PC-3 (cell line): ENCODE data around the gene SNU13. TPM values are rescaled to one million over a fixed set of nuclear protein-coding genes. Genes with fewer than 3 reads are reported as not detected.
"Not testable (repeated sequence)": the region's sequence is repeated elsewhere in the genome, so short reads cannot be mapped to it uniquely, and the experiment has no call there.

Experiments
- ATAC-seq: fragments of 200-7000 bp; cut with Tn5 transposase; 2 replicates; pipeline ENCODE4 v1.9.1; 2020; ENCODE audit warnings: mild to moderate bottlenecking, moderate library complexity
- BruUV-seq: library from RNA; stranded (reverse); fragments of 400-500 nt; replicated peaks from 2 replicates; lab custom pipeline; 2021; lab: Mats Ljungman, UMichigan
- CTCF ChIA-PET: fragments of 300-600 bp; sonication (Branson Sonifier 250); formaldehyde crosslinking; loops from one replicate; lab custom pipeline; 2022; ENCODE audit warnings: antibody characterized with exemption; lab: Charles Lee
- POLR2A ChIA-PET: fragments of 300-600 bp; sonication (Branson Sonifier 250); formaldehyde crosslinking; loops from one replicate; lab custom pipeline; 2022; ENCODE audit warnings: antibody characterized with exemption; ENCODE audit not compliant: unreplicated experiment; lab: Charles Lee
- DNase-seq: peaks from one replicate; pipeline ENCODE4 v3.0.0-alpha.2; 2015
- H2AFZ ChIP-seq: fragments of 300-600 bp; sonication (generic); 2 replicates; pipeline ENCODE4 v1.6.0; 2016; ENCODE audit warnings: antibody characterized with exemption, low read length
- H3F3A ChIP-seq: fragments of 300-600 bp; sonication (generic); one replicate; pipeline ENCODE4 v1.6.0; 2017; ENCODE audit warnings: antibody characterized with exemption, low read length, control low read depth, mild to moderate bottlenecking; ENCODE audit not compliant: unreplicated experiment
- H3K27ac ChIP-seq: fragments of 300-600 bp; sonication (generic); 2 replicates; pipeline ENCODE4 v1.5.1; 2016; ENCODE audit warnings: mild to moderate bottlenecking, low read length
- H3K27me3 ChIP-seq: fragments of 300-600 bp; sonication (generic); 2 replicates; pipeline ENCODE4 v1.6.1; 2016; ENCODE audit warnings: low read length, mixed read lengths
- H3K36me3 ChIP-seq: fragments of 300-600 bp; sonication (generic); 2 replicates; pipeline ENCODE4 v1.6.1; 2016; ENCODE audit warnings: low read depth, mixed run types, low read length, mixed read lengths
- H3K4me1 ChIP-seq: fragments of 300-600 bp; sonication (generic); 2 replicates; pipeline ENCODE4 v1.5.1; 2016; ENCODE audit warnings: low read length; ENCODE audit not compliant: insufficient read depth
- H3K4me2 ChIP-seq: fragments of 300-600 bp; sonication (generic); 2 replicates; pipeline ENCODE4 v1.6.0; 2016; ENCODE audit warnings: low read length
- H3K4me3 ChIP-seq: fragments of 300-600 bp; sonication (generic); 2 replicates; pipeline ENCODE4 v1.5.1; 2016; ENCODE audit warnings: mild to moderate bottlenecking, low read length, mixed read lengths
- H3K79me2 ChIP-seq: fragments of 300-600 bp; sonication (generic); 2 replicates; pipeline ENCODE4 v1.6.1; 2017; ENCODE audit warnings: low read length, mixed read lengths
- H3K9ac ChIP-seq: fragments of 300-600 bp; sonication (generic); 2 replicates; pipeline ENCODE4 v1.6.0; 2016; ENCODE audit warnings: mild to moderate bottlenecking, low read length
- H3K9me2 ChIP-seq: fragments of 300-600 bp; sonication (generic); replicated peaks from 2 replicates; pipeline ENCODE4 v1.6.1; 2016; ENCODE audit warnings: mixed run types, low read length, mixed read lengths
- H3K9me3 ChIP-seq: fragments of 300-600 bp; sonication (generic); 2 replicates; pipeline ENCODE4 v1.6.1; 2016; ENCODE audit warnings: low read length, mixed read lengths
- H4K20me1 ChIP-seq: fragments of 300-600 bp; sonication (generic); 2 replicates; pipeline ENCODE4 v1.6.1; 2016; ENCODE audit warnings: low read length, mixed read lengths
- EZH2 ChIP-seq: fragments of 300-600 bp; sonication (generic); IDR thresholded peaks from one replicate; pipeline ENCODE4 v1.6.1; 2017; ENCODE audit warnings: antibody characterized with exemption, mild to moderate bottlenecking, low read length; ENCODE audit not compliant: unreplicated experiment
- EZH2phosphoT487 ChIP-seq: fragments of 300-600 bp; sonication (generic); IDR thresholded peaks from 2 replicates; pipeline ENCODE4 v1.6.1; 2018; ENCODE audit warnings: mild to moderate bottlenecking, antibody characterized with exemption, low read length, borderline replicate concordance
- intact Hi-C: fragments of 100-400 bp; cut with micrococcal nuclease; formaldehyde crosslinking; loops from 2 replicates; pipeline ENCODE4 v1.9.0; 2023
- total RNA-seq: library from RNA; depleted of rRNA; stranded (reverse); fragments of >200 nt; gene quantifications from 2 replicates; pipeline ENCODE4 v1.2.3, GENCODE V29; 2014
- TF ChIP-seq, protein P1 (sequence below): fragments of 300-600 bp; sonication (generic); conservative IDR thresholded peaks from 2 replicates; pipeline ENCODE4 v1.5.1; 2017; ENCODE audit warnings: antibody characterized with exemption, low read depth, mild to moderate bottlenecking, low read length

The SNU13 gene
- total RNA-seq, 1 experiment from 2014 or later = 173 TPM

DNA sequence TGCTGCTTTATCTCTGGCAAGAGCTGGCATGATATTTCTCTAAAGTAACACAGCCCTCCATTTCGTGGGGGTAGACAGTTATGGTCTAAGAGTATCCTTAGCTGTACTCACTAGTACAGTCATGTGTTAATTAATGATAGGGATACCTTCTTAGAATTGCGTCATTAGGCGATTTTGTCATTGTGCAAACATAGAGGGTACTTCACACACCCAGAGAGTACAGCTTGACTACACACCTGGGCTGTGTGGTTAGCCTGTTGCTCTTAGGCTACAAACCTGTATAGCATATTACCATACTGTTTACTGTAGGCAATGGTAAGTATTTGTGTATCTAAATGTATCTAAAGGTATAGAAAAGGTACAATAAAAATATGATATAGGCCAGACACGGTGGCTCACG, 50.5 kb downstream of the SNU13 start:
- H3K4me1 ChIP-seq = peaks cover 10% of the 10 kb centered on the region; the same call in 1 of the 2 replicates
- H3F3A ChIP-seq = peaks cover 3% of the 10 kb centered on the region
- H3K9me2 ChIP-seq = no peaks in the 10 kb centered on the region
- no peak overlapping the region for H2AFZ ChIP-seq
- ATAC-seq = no peak
- CTCF ChIA-PET = no interaction called here
- no peaks in the 10 kb centered on the region for H3K27me3 ChIP-seq
- no peak overlapping the region for H3K27ac ChIP-seq
- H3K9ac ChIP-seq = no peak overlapping the region
- H4K20me1 ChIP-seq = peaks cover 7% of the 10 kb centered on the region; the same call in 1 of the 2 replicates
- H3K36me3 ChIP-seq = peaks cover 60% of the 10 kb centered on the region
- intact Hi-C loops = no loop called here
- TF ChIP-seq EZH2 (no peak), EZH2phosphoT487 (no peak)
- TF ChIP-seq, protein P1, sequence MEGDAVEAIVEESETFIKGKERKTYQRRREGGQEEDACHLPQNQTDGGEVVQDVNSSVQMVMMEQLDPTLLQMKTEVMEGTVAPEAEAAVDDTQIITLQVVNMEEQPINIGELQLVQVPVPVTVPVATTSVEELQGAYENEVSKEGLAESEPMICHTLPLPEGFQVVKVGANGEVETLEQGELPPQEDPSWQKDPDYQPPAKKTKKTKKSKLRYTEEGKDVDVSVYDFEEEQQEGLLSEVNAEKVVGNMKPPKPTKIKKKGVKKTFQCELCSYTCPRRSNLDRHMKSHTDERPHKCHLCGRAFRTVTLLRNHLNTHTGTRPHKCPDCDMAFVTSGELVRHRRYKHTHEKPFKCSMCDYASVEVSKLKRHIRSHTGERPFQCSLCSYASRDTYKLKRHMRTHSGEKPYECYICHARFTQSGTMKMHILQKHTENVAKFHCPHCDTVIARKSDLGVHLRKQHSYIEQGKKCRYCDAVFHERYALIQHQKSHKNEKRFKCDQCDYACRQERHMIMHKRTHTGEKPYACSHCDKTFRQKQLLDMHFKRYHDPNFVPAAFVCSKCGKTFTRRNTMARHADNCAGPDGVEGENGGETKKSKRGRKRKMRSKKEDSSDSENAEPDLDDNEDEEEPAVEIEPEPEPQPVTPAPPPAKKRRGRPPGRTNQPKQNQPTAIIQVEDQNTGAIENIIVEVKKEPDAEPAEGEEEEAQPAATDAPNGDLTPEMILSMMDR = no peak
- POLR2A ChIA-PET = no interaction called here
- no peak overlapping the region for H3K4me2 ChIP-seq
- no peak for DNase-seq
- no peak overlapping the region for H3K4me3 ChIP-seq
- BruUV-seq = no TSS peak
- H3K79me2 ChIP-seq = peaks cover 54% of the 10 kb centered on the region
- H3K9me3 ChIP-seq = no peaks in the 10 kb centered on the region

DNA sequence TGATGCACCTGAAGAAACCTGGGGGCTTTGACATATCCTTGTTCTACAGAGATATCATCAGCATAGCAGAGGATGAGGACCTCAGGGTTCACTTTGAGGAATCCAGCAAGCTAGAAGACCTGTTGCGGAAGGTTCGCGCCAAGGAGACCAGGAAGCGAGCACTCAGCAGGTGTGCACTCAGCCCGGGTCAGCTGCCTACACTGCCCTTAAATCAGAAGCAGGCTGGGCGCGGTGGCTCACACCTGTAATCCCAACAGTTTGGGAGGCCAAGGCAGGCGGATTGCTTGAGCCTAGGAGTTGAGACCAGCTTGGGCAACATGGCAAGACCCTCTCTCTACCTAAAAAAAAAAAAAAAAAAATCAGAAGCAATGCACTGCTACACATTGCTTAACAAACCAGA, 51.0 kb downstream of the SNU13 start:
- H2AFZ ChIP-seq, CTCF ChIA-PET, H3K4me3 ChIP-seq, H3F3A ChIP-seq, ATAC-seq, H4K20me1 ChIP-seq, H3K4me2 ChIP-seq, BruUV-seq, DNase-seq, intact Hi-C loops, H3K27ac ChIP-seq, H3K9me2 ChIP-seq, H3K9me3 ChIP-seq, H3K27me3 ChIP-seq, H3K4me1 ChIP-seq, POLR2A ChIA-PET, H3K9ac ChIP-seq: not testable (repeated sequence)
- Histone ChIP-seq H3K36me3 (peaks cover 56% of the 10 kb centered on the region), H3K79me2 (peaks cover 49% of the 10 kb centered on the region)

DNA sequence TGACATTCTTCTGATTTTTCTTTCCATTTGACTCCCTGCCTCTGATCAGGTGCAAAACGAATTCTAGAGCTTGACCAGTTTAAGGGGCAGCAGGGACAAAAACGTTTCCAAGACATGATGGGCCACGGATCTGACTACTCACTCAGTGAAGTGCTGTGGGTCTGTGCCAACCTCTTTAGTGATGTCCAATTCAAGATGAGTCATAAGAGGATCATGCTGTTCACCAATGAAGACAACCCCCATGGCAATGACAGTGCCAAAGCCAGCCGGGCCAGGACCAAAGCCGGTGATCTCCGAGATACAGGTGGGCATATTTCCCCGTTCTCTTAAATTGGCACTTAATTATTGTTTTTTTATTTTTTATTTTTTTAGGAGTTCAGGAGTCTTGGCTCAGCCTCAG, 52.2 kb downstream of the SNU13 start:
- no peak overlapping the region for H2AFZ ChIP-seq
- peaks cover 10% of the 10 kb centered on the region; the same call in 1 of the 2 replicates for H3K4me1 ChIP-seq
- TF ChIP-seq EZH2 = no peak
- no peak for TF ChIP-seq EZH2phosphoT487
- TF ChIP-seq, protein P1 = no peak
- ChIA-PET POLR2A (no interaction called here), CTCF (no interaction called here)
- peaks cover 3% of the 10 kb centered on the region for H3F3A ChIP-seq
- no peak overlapping the region for H3K4me3 ChIP-seq
- BruUV-seq = TSS peak; percentile 8
- intact Hi-C loops = no loop called here
- ATAC-seq (peak; percentile 93), DNase-seq (peak; percentile 76)
- no peak overlapping the region for H3K9ac ChIP-seq
- H3K79me2 ChIP-seq = peaks cover 39% of the 10 kb centered on the region
- no peaks in the 10 kb centered on the region for H3K27me3 ChIP-seq
- H3K27ac ChIP-seq = peak overlapping the region; percentile 22; the same call in 1 of the 2 replicates
- peaks cover 7% of the 10 kb centered on the region; the same call in 1 of the 2 replicates for H4K20me1 ChIP-seq
- H3K9me2 ChIP-seq = no peaks in the 10 kb centered on the region
- H3K9me3 ChIP-seq = no peaks in the 10 kb centered on the region
- H3K36me3 ChIP-seq = peaks cover 44% of the 10 kb centered on the region
- no peak overlapping the region for H3K4me2 ChIP-seq

DNA sequence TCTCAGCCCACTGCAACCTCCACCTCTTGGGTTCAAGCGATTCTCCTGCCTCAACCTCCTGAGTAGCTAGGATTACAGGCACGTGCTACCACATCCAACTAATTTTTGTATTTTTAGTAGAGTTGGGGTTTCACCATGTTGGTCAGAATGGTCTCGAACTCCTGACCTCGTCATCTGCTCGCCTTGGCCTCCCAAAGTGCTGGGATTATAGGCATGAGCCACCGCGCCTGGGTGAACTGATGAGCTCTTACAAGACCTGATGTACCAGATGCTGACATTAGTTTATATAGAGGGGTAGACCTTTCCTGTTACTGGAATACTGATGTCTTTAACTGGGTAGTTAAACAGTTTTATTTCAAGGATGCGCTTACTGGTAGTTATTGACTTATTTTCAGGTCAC, 54.1 kb downstream of the SNU13 start:
- CTCF ChIA-PET, POLR2A ChIA-PET, H3K4me1 ChIP-seq, ATAC-seq, H2AFZ ChIP-seq, H4K20me1 ChIP-seq, H3K27me3 ChIP-seq, H3K4me3 ChIP-seq, intact Hi-C loops, H3K4me2 ChIP-seq, DNase-seq, H3K27ac ChIP-seq, H3F3A ChIP-seq, BruUV-seq, H3K9me2 ChIP-seq, H3K9ac ChIP-seq, H3K9me3 ChIP-seq: not testable (repeated sequence)
- Histone ChIP-seq H3K79me2 (peaks cover 31% of the 10 kb centered on the region), H3K36me3 (peaks cover 32% of the 10 kb centered on the region)

DNA sequence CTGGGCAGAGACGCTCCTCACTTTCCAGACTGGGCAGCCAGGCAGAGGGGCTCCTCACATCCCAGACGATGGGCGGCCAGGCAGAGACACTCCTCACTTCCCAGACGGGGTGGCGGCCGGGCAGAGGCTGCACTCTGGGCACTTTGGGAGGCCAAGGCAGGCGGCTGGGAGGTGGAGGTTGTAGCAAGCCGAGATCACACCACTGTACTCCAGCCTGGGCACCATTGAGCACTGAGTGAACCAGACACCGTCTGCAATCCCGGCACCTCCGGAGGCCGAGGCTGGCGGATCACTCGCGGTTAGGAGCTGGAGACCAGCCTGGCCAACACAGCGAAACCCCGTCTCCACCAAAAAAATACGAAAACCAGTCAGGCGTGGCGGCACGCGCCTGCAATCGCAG, 57.1 kb downstream of the SNU13 start:
- H3K9me2 ChIP-seq, CTCF ChIA-PET, intact Hi-C loops, H4K20me1 ChIP-seq, H3K4me1 ChIP-seq, ATAC-seq, H3K27me3 ChIP-seq, H3K4me3 ChIP-seq, H3K9ac ChIP-seq, H2AFZ ChIP-seq, BruUV-seq, H3K27ac ChIP-seq, H3K4me2 ChIP-seq, H3F3A ChIP-seq, H3K9me3 ChIP-seq, POLR2A ChIA-PET, DNase-seq: not testable (repeated sequence)
- Histone ChIP-seq H3K79me2 (peaks cover 30% of the 10 kb centered on the region), H3K36me3 (peaks cover 31% of the 10 kb centered on the region)
